B cell (primary cell): Measurements from ENCODE around the gene RIMBP2. TPM values are rescaled to one million over a fixed set of nuclear protein-coding genes. Genes with fewer than 3 reads are reported as not detected.

Experiments used
- ATAC-seq: fragments of 200-7000 bp; cut with Tn5 transposase; one replicate; pipeline ENCODE4 v1.10.0; 2021; ENCODE audit warnings: low read depth, mild to moderate bottlenecking, moderate number of reproducible peaks, moderate library complexity
- CTCF ChIA-PET: fragments of 350-600 bp; sonication (Branson Sonifier 250); formaldehyde crosslinking; loops from one replicate; lab custom pipeline; 2021; ENCODE audit warnings: antibody characterized with exemption, inconsistent platforms; lab: Charles Lee
- POLR2A ChIA-PET: fragments of 350-600 bp; sonication (Branson Sonifier 250); formaldehyde crosslinking; loops from one replicate; lab custom pipeline; 2021; ENCODE audit warnings: antibody characterized with exemption; lab: Charles Lee
- DNase-seq: peaks from one replicate; pipeline ENCODE4 v3.0.0; 2013
- H2AFZ ChIP-seq: 2 replicates; pipeline ENCODE4 v1.6.1; 2012; ENCODE audit warnings: mild to moderate bottlenecking, low read depth, low read length; ENCODE audit not compliant: insufficient read depth, poor library complexity, severe bottlenecking
- H3K27ac ChIP-seq, 2 donors: 1 replicate in 1 of 2; 2 replicates in 1 of 2; pipeline ENCODE4 v1.5.1; 2012 to 2013; ENCODE audit warnings: low read length in 2 of 2, mild to moderate bottlenecking in 2 of 2, moderate library complexity in 1 of 2
- H3K27me3 ChIP-seq, 4 experiments: fragments of 200-600 bp in 1 of 4; sonication (generic) in 1 of 4; replicated peaks in 1 of 4; 1 replicate in 2 of 4; 2 replicates in 2 of 4; pipeline versions ENCODE4 v1.6.1 to v1.7.0; 2013 to 2016; ENCODE audit warnings: low read length in 3 of 4, mild to moderate bottlenecking in 2 of 4, mixed read lengths in 1 of 4, moderate library complexity in 1 of 4; ENCODE audit not compliant: insufficient read depth in 4 of 4, control insufficient read depth in 3 of 4; ENCODE audit errors: control extremely low read depth in 1 of 4
- H3K36me3 ChIP-seq, 2 experiments: replicated peaks in 1 of 2; 1 replicate in 1 of 2; 2 replicates in 1 of 2; pipeline versions ENCODE4 v1.6.1 to v1.7.1; 2013; ENCODE audit warnings: low read length in 1 of 2; ENCODE audit not compliant: insufficient read depth in 2 of 2, control insufficient read depth in 1 of 2; ENCODE audit errors: control extremely low read depth in 1 of 2, extremely low read depth in 1 of 2
- H3K4me1 ChIP-seq, 2 donors: fragments of 200-600 bp in 1 of 2; sonication (generic) in 1 of 2; 1 replicate in 1 of 2; 2 replicates in 1 of 2; pipeline versions ENCODE4 v1.5.1 to v1.6.1; 2013 to 2017; ENCODE audit warnings: low read length in 2 of 2; ENCODE audit not compliant: control insufficient read depth in 2 of 2, insufficient read depth in 2 of 2
- H3K4me2 ChIP-seq: replicated peaks from 2 replicates; pipeline ENCODE3; 2012; ENCODE audit warnings: mild to moderate bottlenecking, low read depth, low read length; ENCODE audit not compliant: poor library complexity, severe bottlenecking
- H3K4me3 ChIP-seq, 5 experiments: fragments of 200-600 bp in 1 of 5; sonication (generic) in 1 of 5; 1 replicate in 3 of 5; 2 replicates in 2 of 5; pipeline versions ENCODE4 v1.5.1 to v1.7.0; 2011 to 2016; ENCODE audit warnings: low read length in 4 of 5, mild to moderate bottlenecking in 4 of 5, low read depth in 2 of 5, control low read depth in 1 of 5, moderate library complexity in 1 of 5; ENCODE audit not compliant: insufficient read depth in 1 of 5; ENCODE audit errors: control extremely low read depth in 1 of 5, extremely low read depth in 1 of 5
- H3K79me2 ChIP-seq: fragments of 200-600 bp; sonication (generic); one replicate; pipeline ENCODE4 v1.6.0; 2016; ENCODE audit warnings: low read length; ENCODE audit not compliant: control insufficient read depth, insufficient read depth
- H3K9ac ChIP-seq: fragments of 200-600 bp; sonication (generic); 2 replicates; pipeline ENCODE4 v1.6.1; 2017; ENCODE audit warnings: mild to moderate bottlenecking, low read length, moderate library complexity
- H3K9me3 ChIP-seq, 3 donors: one replicate each; pipeline versions ENCODE4 v1.6.1 to v1.7.1; 2013; ENCODE audit warnings: low read length in 2 of 3; ENCODE audit not compliant: control insufficient read depth in 2 of 3, insufficient read depth in 1 of 3; ENCODE audit errors: control extremely low read depth in 1 of 3
- H4K20me1 ChIP-seq: 2 replicates; pipeline ENCODE4 v1.6.0; 2012; ENCODE audit warnings: mild to moderate bottlenecking, low read length; ENCODE audit not compliant: insufficient read depth, control insufficient read depth, poor library complexity, severe bottlenecking
- H3K27ac Mint-ChIP-seq: one replicate; pipeline ENCODE4 v1.8.0; 2021; ENCODE audit warnings: mixed read lengths
- H3K27me3 Mint-ChIP-seq: one replicate; pipeline ENCODE4 v1.8.0; 2021; ENCODE audit warnings: mixed read lengths
- H3K4me1 Mint-ChIP-seq: one replicate; pipeline ENCODE4 v1.8.0; 2021; ENCODE audit warnings: mixed read lengths
- H3K4me3 Mint-ChIP-seq: one replicate; pipeline ENCODE4 v1.8.0; 2021; ENCODE audit warnings: mixed read lengths
- H3K9me3 Mint-ChIP-seq: one replicate; pipeline ENCODE4 v1.8.0; 2022; ENCODE audit warnings: mixed read lengths; ENCODE audit not compliant: insufficient read depth
- EZH2 ChIP-seq: IDR thresholded peaks from 2 replicates; pipeline ENCODE4 v1.6.1; 2012; ENCODE audit warnings: borderline replicate concordance, low read depth, mild to moderate bottlenecking, moderate library complexity, low read length; ENCODE audit not compliant: insufficient read depth, poor library complexity, severe bottlenecking
- WGBS: methylation state at CpG from one replicate; pipeline ENCODE4 v1.1.5; 2013; ENCODE audit warnings: missing lambda C conversion rate; ENCODE audit not compliant: insufficient coverage; 5-methylcytosine and 5-hydroxymethylcytosine counted together
- intact Hi-C: fragments of 100-400 bp; cut with micrococcal nuclease; formaldehyde crosslinking; loops from one replicate; pipeline ENCODE4 v1.10.0; 2022
- polyA plus RNA-seq: library from polyadenylated mRNA; depleted of rRNA; stranded (reverse); fragments of >200 nt; gene quantifications from 2 replicates; pipeline ENCODE4 v1.2.3, GENCODE V29; 2012
- total RNA-seq, 2 donors: library from RNA; stranded (reverse); fragments of 120-200 nt in 1 of 2; gene quantifications; 1 replicate in 1 of 2; 2 replicates in 1 of 2; pipeline versions ENCODE4 v1.2.3 to v1.2.4, GENCODE V29; 2013 to 2022
- TF ChIP-seq, protein P1 (sequence below): fragments of 200-600 bp; IDR thresholded peaks from one replicate; pipeline ENCODE4 v1.8.0; 2022; ENCODE audit warnings: antibody characterized with exemption, mild to moderate bottlenecking

Gene RIMBP2
- total and polyA plus RNA-seq, 2 donors (not counting 1 experiment from before 2014, with no cell fraction given) = not detected

DNA sequence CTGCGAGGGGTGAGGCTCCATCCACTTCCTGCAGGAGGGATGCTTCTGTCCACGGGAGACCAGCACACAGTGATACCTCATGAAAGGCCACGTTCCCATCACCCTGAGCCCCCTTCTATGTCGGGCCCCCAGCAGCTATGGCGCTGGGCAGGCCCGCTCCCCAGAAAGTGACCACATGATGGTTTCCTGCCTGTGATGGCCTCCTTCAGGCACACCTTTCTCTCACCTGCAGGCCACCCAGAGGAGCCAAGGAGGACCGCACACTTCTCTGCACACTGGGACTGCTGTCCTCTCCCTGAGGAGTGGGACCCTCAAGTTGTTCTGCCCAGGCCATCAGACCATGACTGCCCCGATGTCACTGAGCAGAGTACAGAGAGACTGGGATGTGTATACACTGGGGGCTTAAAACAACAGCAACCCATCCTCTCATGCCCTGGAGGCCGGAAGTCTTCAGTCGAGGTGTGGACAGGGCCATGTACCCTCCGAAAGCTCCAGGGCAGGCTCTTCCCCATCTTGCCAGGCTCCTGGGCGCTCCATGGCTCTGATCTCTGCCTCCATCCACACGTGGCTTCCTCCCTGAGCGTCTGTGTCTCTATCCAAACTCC lies 219.5 kb downstream of the RIMBP2 start:
- Histone ChIP-seq H3K27me3 (no peaks in the 10 kb centered on the region), H3K27ac (no peak overlapping the region), H3K79me2 (no peaks in the 10 kb centered on the region), H3K9me3 (peaks cover 0 to 25% (median 0%) of the 10 kb centered on the region in 3 donors), H4K20me1 (no peaks in the 10 kb centered on the region), H3K4me1 (no peaks in the 10 kb centered on the region), H2AFZ (no peak overlapping the region), H3K4me3 (no peak overlapping the region), H3K36me3 (no peaks in the 10 kb centered on the region), H3K9ac (no peak overlapping the region), H3K4me2 (no peak overlapping the region)
- ChIA-PET POLR2A (no interaction called here), CTCF (no interaction called here)
- intact Hi-C loops = no loop called here
- DNase-seq = no peak
- no peak overlapping the region for H3K4me3 Mint-ChIP-seq
- no peak overlapping the region for H3K27ac Mint-ChIP-seq
- H3K9me3 Mint-ChIP-seq = no peaks in the 10 kb centered on the region
- WGBS = 93% methylated on average over 11 of the region's 14 CpGs
- ATAC-seq = no peak
- H3K27me3 Mint-ChIP-seq = no peaks in the 10 kb centered on the region
- no peak for TF ChIP-seq EZH2
- TF ChIP-seq, protein P1, sequence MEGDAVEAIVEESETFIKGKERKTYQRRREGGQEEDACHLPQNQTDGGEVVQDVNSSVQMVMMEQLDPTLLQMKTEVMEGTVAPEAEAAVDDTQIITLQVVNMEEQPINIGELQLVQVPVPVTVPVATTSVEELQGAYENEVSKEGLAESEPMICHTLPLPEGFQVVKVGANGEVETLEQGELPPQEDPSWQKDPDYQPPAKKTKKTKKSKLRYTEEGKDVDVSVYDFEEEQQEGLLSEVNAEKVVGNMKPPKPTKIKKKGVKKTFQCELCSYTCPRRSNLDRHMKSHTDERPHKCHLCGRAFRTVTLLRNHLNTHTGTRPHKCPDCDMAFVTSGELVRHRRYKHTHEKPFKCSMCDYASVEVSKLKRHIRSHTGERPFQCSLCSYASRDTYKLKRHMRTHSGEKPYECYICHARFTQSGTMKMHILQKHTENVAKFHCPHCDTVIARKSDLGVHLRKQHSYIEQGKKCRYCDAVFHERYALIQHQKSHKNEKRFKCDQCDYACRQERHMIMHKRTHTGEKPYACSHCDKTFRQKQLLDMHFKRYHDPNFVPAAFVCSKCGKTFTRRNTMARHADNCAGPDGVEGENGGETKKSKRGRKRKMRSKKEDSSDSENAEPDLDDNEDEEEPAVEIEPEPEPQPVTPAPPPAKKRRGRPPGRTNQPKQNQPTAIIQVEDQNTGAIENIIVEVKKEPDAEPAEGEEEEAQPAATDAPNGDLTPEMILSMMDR = no peak
- H3K4me1 Mint-ChIP-seq = no peaks in the 10 kb centered on the region

DNA sequence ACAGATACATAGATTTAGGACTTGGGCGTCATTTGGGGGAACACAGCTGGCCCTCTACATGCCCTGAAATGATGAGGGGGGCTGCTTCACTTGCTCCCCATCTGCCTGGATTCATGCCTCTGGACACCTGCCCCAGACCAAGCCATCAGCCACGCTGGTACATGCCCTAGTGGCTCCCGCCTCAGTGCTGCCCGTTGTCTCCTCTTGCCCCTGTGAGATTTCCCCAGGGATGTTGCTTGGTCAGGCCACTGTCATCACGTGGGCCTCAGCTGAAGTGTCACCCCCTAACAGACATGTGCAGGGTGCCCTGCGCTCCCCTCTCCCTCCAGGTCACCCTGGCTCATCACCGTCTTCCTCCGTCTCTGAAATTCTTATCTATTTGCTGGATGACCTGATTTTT lies 220.9 kb downstream of the RIMBP2 start:
- no peak overlapping the region for H3K4me2 ChIP-seq
- Mint-ChIP-seq H3K4me3 (no peak overlapping the region), H3K27me3 (no peaks in the 10 kb centered on the region), H3K9me3 (no peaks in the 10 kb centered on the region), H3K4me1 (no peaks in the 10 kb centered on the region), H3K27ac (no peak overlapping the region)
- no peaks in the 10 kb centered on the region for H3K36me3 ChIP-seq
- CTCF ChIA-PET = no interaction called here
- no peak overlapping the region for H3K4me3 ChIP-seq
- no peak overlapping the region for H3K27ac ChIP-seq
- no peak overlapping the region for H2AFZ ChIP-seq
- no peaks in the 10 kb centered on the region for H4K20me1 ChIP-seq
- DNase-seq = no peak
- peaks cover 0 to 14% (median 0%) of the 10 kb centered on the region in 3 donors for H3K9me3 ChIP-seq
- TF ChIP-seq, protein P1 = no peak
- TF ChIP-seq EZH2 = no peak
- 78% methylated on average over 4 of the region's 8 CpGs for WGBS
- H3K9ac ChIP-seq = no peak overlapping the region
- no peaks in the 10 kb centered on the region for H3K27me3 ChIP-seq
- H3K4me1 ChIP-seq = no peaks in the 10 kb centered on the region
- H3K79me2 ChIP-seq = no peaks in the 10 kb centered on the region
- POLR2A ChIA-PET = no interaction called here
- no peak for ATAC-seq
- intact Hi-C loops = no loop called here
